HG02798 (cell line): Measurements from ENCODE around the gene PPIL6.

Source experiments
- ATAC-seq: cut with Tn5 transposase; IDR thresholded peaks from one replicate; pipeline ENCODE4 v1.9.1; 2021; ENCODE audit warnings: mild to moderate bottlenecking; ENCODE audit not compliant: unreplicated experiment, poor library complexity

The PPIL6 gene

GRCh38 chr6:109411034-109411433, 29.4 kb downstream of the PPIL6 start:
- ATAC-seq, result no peak

GRCh38 chr6:109406196-109406595, 34.2 kb downstream of the PPIL6 start:
- no peak for ATAC-seq

GRCh38 chr6:109397020-109397419, 43.4 kb downstream of the PPIL6 start:
- no peak for ATAC-seq

- no peak for ATAC-seq
These were observed 44.2 kb downstream of the PPIL6 start for GRCh38 chr6:109396046-109396718.

GRCh38 chr6:109393886-109394281, 46.5 kb downstream of the PPIL6 start:
- ATAC-seq, result no peak

DNA sequence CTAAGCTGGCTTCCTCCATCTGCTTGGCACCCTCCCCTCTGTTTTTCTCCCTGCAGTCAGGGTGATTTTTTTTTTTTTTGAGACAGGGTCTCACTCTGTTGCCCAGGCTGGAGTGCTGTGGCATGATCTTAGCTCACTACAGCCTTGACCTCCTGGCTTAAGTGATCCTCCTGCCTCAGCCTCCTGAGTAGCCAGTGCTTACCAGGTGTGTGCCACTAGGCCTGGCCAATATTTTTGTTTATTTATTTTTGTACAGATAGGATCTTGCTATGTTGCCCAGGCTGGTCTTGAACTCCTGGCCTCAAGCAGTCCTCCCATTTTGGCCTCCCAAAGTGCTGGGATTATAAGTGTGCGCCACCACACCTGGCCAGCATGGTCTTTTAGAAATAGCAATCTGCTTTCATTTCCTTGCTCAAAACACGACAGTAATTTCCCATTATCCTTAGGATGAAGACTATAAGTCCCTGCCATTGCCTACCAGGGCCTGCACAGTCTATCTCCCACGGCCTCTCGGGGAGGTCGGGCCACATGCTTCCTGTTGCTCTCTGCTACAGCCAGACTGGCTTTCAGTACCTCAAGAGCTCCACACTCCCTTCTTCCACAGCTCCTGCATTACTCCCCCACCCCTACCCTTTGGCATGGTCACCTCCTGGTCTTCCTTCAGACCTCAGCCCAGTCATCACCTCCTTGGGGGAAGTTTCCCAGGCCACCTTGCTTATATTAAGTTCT, 47.1 kb downstream of the PPIL6 start:
- ATAC-seq, result no peak

- ATAC-seq, result no peak
These were observed 50.7 kb downstream of the PPIL6 start for GRCh38 chr6:109389650-109390274.

GRCh38 chr6:109388265-109388664, 52.2 kb downstream of the PPIL6 start:
- ATAC-seq, result no peak

- ATAC-seq, result no peak
These were observed 56.9 kb downstream of the PPIL6 start for GRCh38 chr6:109383438-109383940.

GRCh38 chr6:109382576-109383437, 57.6 kb downstream of the PPIL6 start:
- peak; percentile 76 for ATAC-seq

- peak; percentile 64 for ATAC-seq
These were observed 58.5 kb downstream of the PPIL6 start, which contains the start of gene CD164 for GRCh38 chr6:109381747-109382575. Gene CD164, minus strand, starts transcription at chr6:109382467. Its CDS starts 89 bp downstream, at chr6:109382378.

DNA sequence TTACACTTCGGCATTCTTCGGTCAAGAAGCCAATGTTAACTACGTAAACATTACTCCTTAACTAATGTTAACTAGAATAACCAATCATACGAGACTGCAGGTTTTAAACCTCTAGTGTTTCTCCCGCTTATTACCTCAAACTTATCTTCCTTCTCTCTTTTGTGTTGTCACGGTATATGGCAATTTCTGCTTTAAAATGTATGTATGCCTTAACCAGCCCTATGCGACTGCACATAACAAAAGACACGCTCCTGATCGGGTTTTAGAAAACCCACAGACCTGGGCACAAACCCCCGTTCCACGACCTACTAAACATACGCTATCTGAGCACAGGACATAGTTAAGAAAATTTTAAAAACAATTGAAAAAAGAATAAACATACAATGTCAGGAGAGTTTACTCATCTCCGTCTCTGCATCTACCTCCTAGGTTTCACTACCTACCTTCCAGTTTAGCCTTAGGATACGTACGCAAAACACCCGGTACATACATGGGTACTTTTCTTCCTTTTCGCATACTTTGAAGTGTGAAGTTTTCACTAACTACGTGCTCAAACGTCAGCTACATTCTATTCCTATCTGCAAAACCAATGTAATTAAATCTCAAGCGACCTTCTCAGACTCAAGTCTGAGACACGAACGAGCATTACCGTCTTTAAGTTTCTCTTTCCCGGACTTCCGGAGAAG, 59.2 kb downstream of the PPIL6 start:
- ATAC-seq, result no peak

DNA sequence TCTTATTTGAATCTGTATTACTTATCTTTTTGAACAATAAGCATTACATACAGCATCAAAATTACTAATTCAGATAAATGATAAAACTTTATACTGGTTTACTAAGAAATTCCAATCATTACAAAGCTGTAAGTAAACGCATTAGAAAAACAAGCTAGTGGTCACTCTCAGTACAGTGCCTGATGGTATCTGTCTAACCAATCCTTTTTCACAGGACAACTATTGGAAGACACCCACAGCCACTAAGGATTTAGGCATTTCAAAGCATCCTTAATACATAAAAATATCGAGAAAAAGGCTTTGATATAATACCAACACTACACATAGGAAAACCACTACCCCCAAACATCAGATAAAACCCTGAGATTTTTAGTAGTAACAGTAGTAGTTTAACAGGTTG, 60.7 kb downstream of the PPIL6 start:
- ATAC-seq, result no peak

- ATAC-seq, result no peak
These were observed 62.7 kb downstream of the PPIL6 start for GRCh38 chr6:109377717-109378116.

- ATAC-seq, result no peak
These were observed 66.0 kb downstream of the PPIL6 start for GRCh38 chr6:109374326-109374892.

GRCh38 chr6:109373762-109374161, 66.7 kb downstream of the PPIL6 start:
- ATAC-seq, result peak; percentile 95

DNA sequence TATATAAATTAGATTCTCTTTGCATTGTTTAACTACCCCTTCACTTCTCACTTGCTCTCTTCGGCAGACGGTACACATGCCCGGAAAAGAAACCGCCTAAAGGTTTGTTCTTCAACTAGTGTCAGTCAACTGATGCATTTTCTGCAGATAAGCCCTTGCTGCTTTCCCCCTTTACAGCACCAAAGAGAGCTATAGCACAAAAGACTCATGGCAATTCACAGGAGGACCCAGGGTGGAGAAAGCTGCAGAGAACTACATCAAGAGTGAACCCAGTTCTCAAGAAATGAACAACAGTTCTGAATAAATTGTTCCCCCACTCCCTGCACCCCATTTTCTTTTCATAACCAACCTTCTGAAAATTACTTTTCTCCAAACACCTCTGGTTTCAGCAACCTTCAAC, 67.1 kb downstream of the PPIL6 start:
- no peak for ATAC-seq

- no peak for ATAC-seq
These were observed 68.3 kb downstream of the PPIL6 start for GRCh38 chr6:109372130-109372529.

- ATAC-seq, result no peak
These were observed 69.6 kb downstream of the PPIL6 start for GRCh38 chr6:109370792-109371191.
